HG03571 (cell line): ENCODE data around the gene DNPEP.
A peak's percentile ranks its signal among the peaks of the same experiment; 100 is the strongest.

Experiments used
- ATAC-seq: cut with Tn5 transposase; IDR thresholded peaks from one replicate; pipeline ENCODE4 v1.9.1; 2021; ENCODE audit not compliant: unreplicated experiment

DNPEP gene

GRCh38 chr2:219368690-219369191 lies 19.0 kb downstream of the DNPEP start:
- ATAC-seq = no peak

- ATAC-seq = peak; percentile 76
Measured at GRCh38 chr2:219362524-219363164, 25.1 kb downstream of the DNPEP start.

GRCh38 chr2:219362072-219362471 lies 25.6 kb downstream of the DNPEP start:
- ATAC-seq = no peak

GRCh38 chr2:219358170-219359075 lies 29.3 kb downstream of the DNPEP start:
- ATAC-seq = no peak

GRCh38 chr2:219356834-219357233 lies 30.9 kb downstream of the DNPEP start:
- ATAC-seq = no peak

- no peak for ATAC-seq
Measured at GRCh38 chr2:219354582-219354981, 33.1 kb downstream of the DNPEP start.

- ATAC-seq = no peak
Measured at GRCh38 chr2:219353129-219353528, 34.6 kb downstream of the DNPEP start.

- no peak for ATAC-seq
Measured at GRCh38 chr2:219352448-219353023, 35.2 kb downstream of the DNPEP start.

- no peak for ATAC-seq
Measured at GRCh38 chr2:219350710-219351221, 36.9 kb downstream of the DNPEP start.

GRCh38 chr2:219350215-219350614 lies 37.5 kb downstream of the DNPEP start:
- no peak for ATAC-seq

- no peak for ATAC-seq
Measured at GRCh38 chr2:219344751-219345430, 42.8 kb downstream of the DNPEP start.

GRCh38 chr2:219335373-219335786 lies 52.3 kb downstream of the DNPEP start:
- ATAC-seq = no peak

GRCh38 chr2:219334076-219334475 lies 53.6 kb downstream of the DNPEP start:
- ATAC-seq = no peak

GRCh38 chr2:219332542-219332941 lies 55.2 kb downstream of the DNPEP start, which contains the start of gene RESP18:
RESP18 (minus strand) TSS chr2:219332744.
- ATAC-seq = no peak

- ATAC-seq = no peak
Measured at GRCh38 chr2:219331560-219332213, 56.0 kb downstream of the DNPEP start.

GRCh38 chr2:219327719-219328118 lies 60.0 kb downstream of the DNPEP start:
- ATAC-seq = no peak

GRCh38 chr2:219325657-219326315 lies 61.9 kb downstream of the DNPEP start:
- ATAC-seq = no peak

- no peak for ATAC-seq
Measured at GRCh38 chr2:219325136-219325535, 62.6 kb downstream of the DNPEP start.

- ATAC-seq = no peak
Measured at GRCh38 chr2:219323434-219323833, 64.3 kb downstream of the DNPEP start.
